Eye (tissue), 1 donor: ENCODE data around the gene ARHGEF39.

Source experiments
- DNase-seq: peaks from one replicate; pipeline ENCODE4 v3.0.0-alpha.2; 2015

The ARHGEF39 gene

GRCh38 chr9:35664531-35665470 is at the start of gene ARHGEF39:
TSS of gene ARHGEF39 (minus strand) at chr9:35665195. CDS start at chr9:35665169, 26 bp downstream.
- peak; percentile 90 for DNase-seq

- DNase-seq = no peak
These were observed 49.1 kb upstream of the ARHGEF39 start for GRCh38 chr9:35714123-35714522.

- no peak for DNase-seq
These were observed 48.6 kb upstream of the ARHGEF39 start for GRCh38 chr9:35713578-35713977.

- DNase-seq = no peak
These were observed 47.9 kb upstream of the ARHGEF39 start for GRCh38 chr9:35712762-35713400.

GRCh38 chr9:35711501-35712428 is 46.8 kb upstream of the ARHGEF39 start:
- DNase-seq = no peak

- DNase-seq = no peak
These were observed 46.0 kb upstream of the ARHGEF39 start for GRCh38 chr9:35710818-35711500.

GRCh38 chr9:35708146-35708545 is 43.2 kb upstream of the ARHGEF39 start:
- no peak for DNase-seq

- no peak for DNase-seq
These were observed 42.0 kb upstream of the ARHGEF39 start for GRCh38 chr9:35706951-35707350.

GRCh38 chr9:35705836-35706430 is 40.9 kb upstream of the ARHGEF39 start:
- DNase-seq = no peak

GRCh38 chr9:35705372-35705771 is 40.4 kb upstream of the ARHGEF39 start:
- no peak for DNase-seq

GRCh38 chr9:35703906-35704672 is 39.1 kb upstream of the ARHGEF39 start:
- no peak for DNase-seq

- no peak for DNase-seq
These were observed 37.7 kb upstream of the ARHGEF39 start for GRCh38 chr9:35702696-35703095.

GRCh38 chr9:35700942-35701341 is 35.9 kb upstream of the ARHGEF39 start:
- no peak for DNase-seq

GRCh38 chr9:35700031-35700430 is 35.0 kb upstream of the ARHGEF39 start:
- no peak for DNase-seq

GRCh38 chr9:35698231-35698630 is 33.2 kb upstream of the ARHGEF39 start:
- DNase-seq = no peak

- DNase-seq = no peak
These were observed 32.5 kb upstream of the ARHGEF39 start for GRCh38 chr9:35697486-35697885.

GRCh38 chr9:35696520-35697215 is 31.7 kb upstream of the ARHGEF39 start:
- DNase-seq = peak; percentile 61

GRCh38 chr9:35695943-35696401 is 31.0 kb upstream of the ARHGEF39 start:
- DNase-seq = no peak

GRCh38 chr9:35691757-35692301 is 26.8 kb upstream of the ARHGEF39 start:
- DNase-seq = no peak

GRCh38 chr9:35691334-35691650 is 26.3 kb upstream of the ARHGEF39 start:
- DNase-seq = no peak
